Measurements from ENCODE around the gene AGPS. TPM values are rescaled to one million over a fixed set of nuclear protein-coding genes. Genes with fewer than 3 reads are reported as not detected.

AGPS gene
- 55.2 and 69.9 TPM in 2 replicates for total RNA-seq (2022)
- percentile 87 among the genes with signal in this experiment for Bru-seq, nascent RNA
- percentile 78 among the genes with signal in this experiment for BruChase-seq, experiment 1, labeled RNA remaining after a 6-hour chase
- percentile 74 among the genes with signal in this experiment for BruChase-seq, experiment 2, labeled RNA remaining after a 2-hour chase
- long read RNA-seq, full-length matches to known transcripts: 47 of 54 reads
- long read RNA-seq, partial matches to known transcripts: 2 of 54 reads
- long read RNA-seq, other reads (novel, unspliced or antisense): 5 of 54 reads

- H3K27me3 Mint-ChIP-seq (ENCODE audit: unreplicated experiment): no peaks in the 10 kb centered on the region
- H3K36me3 Mint-ChIP-seq (ENCODE audit: insufficient read depth, unreplicated experiment): peaks cover 46% of the 10 kb centered on the region
- H3K4me1 Mint-ChIP-seq (ENCODE audit: low read depth, unreplicated experiment): peaks cover 61% of the 10 kb centered on the region
- TF ChIP-seq, protein P1, sequence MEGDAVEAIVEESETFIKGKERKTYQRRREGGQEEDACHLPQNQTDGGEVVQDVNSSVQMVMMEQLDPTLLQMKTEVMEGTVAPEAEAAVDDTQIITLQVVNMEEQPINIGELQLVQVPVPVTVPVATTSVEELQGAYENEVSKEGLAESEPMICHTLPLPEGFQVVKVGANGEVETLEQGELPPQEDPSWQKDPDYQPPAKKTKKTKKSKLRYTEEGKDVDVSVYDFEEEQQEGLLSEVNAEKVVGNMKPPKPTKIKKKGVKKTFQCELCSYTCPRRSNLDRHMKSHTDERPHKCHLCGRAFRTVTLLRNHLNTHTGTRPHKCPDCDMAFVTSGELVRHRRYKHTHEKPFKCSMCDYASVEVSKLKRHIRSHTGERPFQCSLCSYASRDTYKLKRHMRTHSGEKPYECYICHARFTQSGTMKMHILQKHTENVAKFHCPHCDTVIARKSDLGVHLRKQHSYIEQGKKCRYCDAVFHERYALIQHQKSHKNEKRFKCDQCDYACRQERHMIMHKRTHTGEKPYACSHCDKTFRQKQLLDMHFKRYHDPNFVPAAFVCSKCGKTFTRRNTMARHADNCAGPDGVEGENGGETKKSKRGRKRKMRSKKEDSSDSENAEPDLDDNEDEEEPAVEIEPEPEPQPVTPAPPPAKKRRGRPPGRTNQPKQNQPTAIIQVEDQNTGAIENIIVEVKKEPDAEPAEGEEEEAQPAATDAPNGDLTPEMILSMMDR (IDR thresholded peaks at IDR 0.05; ENCODE audit: unreplicated experiment): peak; percentile 22
- no TSS peak for BruUV-seq (replicated peaks)
- peak; percentile 88 for DNase-seq
- peak within 1 kb of the TSS; percentile 94 for H3K4me3 Mint-ChIP-seq (ENCODE audit: low read depth, unreplicated experiment)
- no peaks in the 10 kb centered on the region for H3K9me3 Mint-ChIP-seq (ENCODE audit: low read depth, unreplicated experiment)
- intact Hi-C loops (cut with micrococcal nuclease; ENCODE audit: unreplicated experiment): no loop called here
- CTCF ChIA-PET: interaction anchor here (0.5 to 1.7 kb wide), 5 partner anchors 9 to 26 kb away, joined by 3 to 5 read pairs (median 4); no protein-coding TSS in a partner anchor
- H3K27ac Mint-ChIP-seq (ENCODE audit: unreplicated experiment): peak within 1 kb of the TSS; percentile 91
Measured at GRCh38 chr2:177392373-177393202, at the start of gene AGPS. Gene AGPS, plus strand, starts transcription at chr2:177392773. Its CDS starts 17 bp downstream, at chr2:177392790.

GRCh38 chr2:177343773-177344172 lies 48.8 kb upstream of the AGPS start:
- H3K4me3 Mint-ChIP-seq (ENCODE audit: low read depth, unreplicated experiment): no peak overlapping the region
- no peaks in the 10 kb centered on the region for H3K27me3 Mint-ChIP-seq (ENCODE audit: unreplicated experiment)
- peaks cover 1% of the 10 kb centered on the region for H3K4me1 Mint-ChIP-seq (ENCODE audit: low read depth, unreplicated experiment)
- BruUV-seq (replicated peaks): no TSS peak
- peaks cover 5% of the 10 kb centered on the region for H3K36me3 Mint-ChIP-seq (ENCODE audit: insufficient read depth, unreplicated experiment)
- CTCF ChIA-PET: interaction anchor here (0.5 to 0.7 kb wide), 2 partner anchors 154 to 174 kb away, joined by 3 to 7 read pairs; no protein-coding TSS in a partner anchor
- intact Hi-C loops (cut with micrococcal nuclease; ENCODE audit: unreplicated experiment): no loop called here
- DNase-seq: no peak
- TF ChIP-seq, protein P1 (IDR thresholded peaks at IDR 0.05; ENCODE audit: unreplicated experiment): no peak
- no peaks in the 10 kb centered on the region for H3K9me3 Mint-ChIP-seq (ENCODE audit: low read depth, unreplicated experiment)
- H3K27ac Mint-ChIP-seq (ENCODE audit: unreplicated experiment): no peak overlapping the region

- H3K27ac Mint-ChIP-seq (ENCODE audit: unreplicated experiment): no peak overlapping the region
- no peak overlapping the region for H3K4me3 Mint-ChIP-seq (ENCODE audit: low read depth, unreplicated experiment)
- TF ChIP-seq, protein P1 (IDR thresholded peaks at IDR 0.05; ENCODE audit: unreplicated experiment): no peak
- DNase-seq: no peak
- no TSS peak for BruUV-seq (replicated peaks)
- H3K27me3 Mint-ChIP-seq (ENCODE audit: unreplicated experiment): no peaks in the 10 kb centered on the region
- peaks cover 5% of the 10 kb centered on the region for H3K36me3 Mint-ChIP-seq (ENCODE audit: insufficient read depth, unreplicated experiment)
- CTCF ChIA-PET: interaction anchor here (0.5 to 0.7 kb wide), 2 partner anchors 154 to 174 kb away, joined by 3 to 7 read pairs; no protein-coding TSS in a partner anchor
- no peaks in the 10 kb centered on the region for H3K9me3 Mint-ChIP-seq (ENCODE audit: low read depth, unreplicated experiment)
- intact Hi-C loops (cut with micrococcal nuclease; ENCODE audit: unreplicated experiment): no loop called here
- no peaks in the 10 kb centered on the region for H3K4me1 Mint-ChIP-seq (ENCODE audit: low read depth, unreplicated experiment)
Measured at GRCh38 chr2:177344316-177344715, 48.3 kb upstream of the AGPS start.

DNA sequence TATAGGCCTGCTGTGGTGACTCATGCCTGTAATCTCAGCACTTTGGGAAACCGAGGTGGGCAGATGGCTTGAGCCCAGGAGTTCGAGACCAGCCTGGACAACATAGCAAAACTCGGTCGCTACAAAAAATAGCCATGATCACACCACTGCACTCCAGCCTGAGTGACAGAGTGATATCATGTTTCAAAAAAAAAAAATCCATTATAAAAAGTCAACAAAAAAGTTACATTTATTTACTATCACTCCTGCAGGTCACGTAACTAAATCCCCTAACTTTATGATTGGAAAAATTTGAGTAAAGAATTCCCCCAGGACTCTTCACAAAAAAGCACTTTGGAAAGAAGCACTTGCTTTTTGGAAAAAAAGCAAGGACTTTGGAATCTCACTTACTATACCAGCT lies 46.4 kb upstream of the AGPS start:
- CTCF ChIA-PET: no interaction called here
- intact Hi-C loops (cut with micrococcal nuclease; ENCODE audit: unreplicated experiment): no loop called here

More for the DNA sequence above, 46.4 kb upstream of the AGPS start:
- Mint-ChIP-seq H3K27me3 (ENCODE audit: unreplicated experiment) (no peaks in the 10 kb centered on the region), H3K27ac (ENCODE audit: unreplicated experiment) (no peak overlapping the region), H3K9me3 (ENCODE audit: low read depth, unreplicated experiment) (no peaks in the 10 kb centered on the region), H3K4me3 (ENCODE audit: low read depth, unreplicated experiment) (no peak overlapping the region), H3K4me1 (ENCODE audit: low read depth, unreplicated experiment) (no peaks in the 10 kb centered on the region), H3K36me3 (ENCODE audit: insufficient read depth, unreplicated experiment) (no peaks in the 10 kb centered on the region)
- DNase-seq: no peak
- no TSS peak for BruUV-seq (replicated peaks)
- TF ChIP-seq, protein P1 (IDR thresholded peaks at IDR 0.05; ENCODE audit: unreplicated experiment): no peak
